ENCODE results near the gene NKX2-3. TPM values are rescaled to one million over a fixed set of nuclear protein-coding genes. Genes with fewer than 3 reads are reported as not detected.

NKX2-3 gene
- total RNA-seq, 1 donor, result not detected

DNA sequence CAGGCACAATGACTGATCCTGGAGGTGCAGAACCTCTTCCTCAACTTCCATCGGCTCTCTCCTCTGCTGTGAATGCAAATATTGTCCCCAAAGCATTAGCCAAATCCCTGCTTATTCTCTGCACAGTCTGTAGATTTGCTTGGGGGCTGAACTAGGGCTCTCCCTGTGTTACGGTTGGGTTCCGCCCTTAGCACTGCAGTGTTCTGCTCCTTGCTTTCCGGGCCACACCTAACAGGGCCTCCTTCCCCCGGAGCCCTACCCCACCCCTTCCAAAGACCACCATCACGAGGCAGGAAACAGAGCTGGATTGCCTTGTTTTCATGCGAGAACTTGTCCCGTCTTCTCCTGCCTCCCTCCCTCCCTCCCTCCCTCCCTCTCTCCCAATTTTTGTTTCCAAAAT, 50.9 kb downstream of the NKX2-3 start:
- no peak for DNase-seq (ENCODE audit: low read depth)
- TF ChIP-seq, protein P1, sequence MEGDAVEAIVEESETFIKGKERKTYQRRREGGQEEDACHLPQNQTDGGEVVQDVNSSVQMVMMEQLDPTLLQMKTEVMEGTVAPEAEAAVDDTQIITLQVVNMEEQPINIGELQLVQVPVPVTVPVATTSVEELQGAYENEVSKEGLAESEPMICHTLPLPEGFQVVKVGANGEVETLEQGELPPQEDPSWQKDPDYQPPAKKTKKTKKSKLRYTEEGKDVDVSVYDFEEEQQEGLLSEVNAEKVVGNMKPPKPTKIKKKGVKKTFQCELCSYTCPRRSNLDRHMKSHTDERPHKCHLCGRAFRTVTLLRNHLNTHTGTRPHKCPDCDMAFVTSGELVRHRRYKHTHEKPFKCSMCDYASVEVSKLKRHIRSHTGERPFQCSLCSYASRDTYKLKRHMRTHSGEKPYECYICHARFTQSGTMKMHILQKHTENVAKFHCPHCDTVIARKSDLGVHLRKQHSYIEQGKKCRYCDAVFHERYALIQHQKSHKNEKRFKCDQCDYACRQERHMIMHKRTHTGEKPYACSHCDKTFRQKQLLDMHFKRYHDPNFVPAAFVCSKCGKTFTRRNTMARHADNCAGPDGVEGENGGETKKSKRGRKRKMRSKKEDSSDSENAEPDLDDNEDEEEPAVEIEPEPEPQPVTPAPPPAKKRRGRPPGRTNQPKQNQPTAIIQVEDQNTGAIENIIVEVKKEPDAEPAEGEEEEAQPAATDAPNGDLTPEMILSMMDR (IDR thresholded peaks at IDR 0.05; ENCODE audit: insufficient read depth, low read depth, low read length), result no peak
- H3K4me3 ChIP-seq (ENCODE audit: low read depth, low read length), result no peak overlapping the region

Other genes starting within 250 kb of the NKX2-3 start
- 3.5 and 5.8 TPM in 2 replicates for gene CNNM1, start 203.6 kb upstream of the NKX2-3 start, total RNA-seq
- 27.2 and 49.0 TPM in 2 replicates for gene GOT1, start 102.3 kb upstream of the NKX2-3 start, total RNA-seq
- 16.0 and 18.4 TPM in 2 replicates for gene SLC25A28, start 87.5 kb downstream of the NKX2-3 start, total RNA-seq
- gene ENTPD7, start 126.6 kb downstream of the NKX2-3 start, total RNA-seq, result 43.2 and 48.4 TPM in 2 replicates
- 29.0 and 54.0 TPM in 2 replicates for gene COX15, start 199.2 kb downstream of the NKX2-3 start, total RNA-seq
- 12.6 and 19.0 TPM in 2 replicates for gene CUTC, start 199.3 kb downstream of the NKX2-3 start, total RNA-seq
- gene ABCC2, start 249.7 kb downstream of the NKX2-3 start, total RNA-seq, result 0.32 and 0.43 TPM in 2 replicates